Neuronal stem cell (in vitro differentiated cells): ENCODE measurements around the gene S100PBP.

Source experiments
- DNase-seq: peaks from one replicate; pipeline ENCODE4 v3.0.0-alpha.2; 2013; ENCODE audit warnings: low spot score
- H2AFZ ChIP-seq: one replicate; pipeline ENCODE4 v1.6.1; 2013; ENCODE audit warnings: mild to moderate bottlenecking, low read length, inconsistent platforms
- H2AK5ac ChIP-seq: 2 replicates; pipeline ENCODE4 v1.6.1; 2013; ENCODE audit warnings: low read depth, mild to moderate bottlenecking, inconsistent platforms, low read length, moderate library complexity, mixed read lengths
- H2BK120ac ChIP-seq: 2 replicates; pipeline ENCODE4 v1.6.1; 2013; ENCODE audit warnings: low read depth, mild to moderate bottlenecking, inconsistent platforms, low read length, moderate library complexity, mixed read lengths
- H2BK12ac ChIP-seq: one replicate; pipeline ENCODE4 v1.6.1; 2013; ENCODE audit warnings: low read length, inconsistent platforms
- H2BK15ac ChIP-seq: 2 replicates; pipeline ENCODE4 v1.6.1; 2013; ENCODE audit warnings: mild to moderate bottlenecking, low read length, inconsistent platforms, mixed read lengths
- H2BK5ac ChIP-seq: one replicate; pipeline ENCODE4 v1.6.1; 2013; ENCODE audit warnings: inconsistent platforms, mild to moderate bottlenecking, low read length, moderate library complexity
- H3K14ac ChIP-seq: one replicate; pipeline ENCODE4 v1.6.1; 2013; ENCODE audit warnings: low read length, inconsistent platforms
- H3K18ac ChIP-seq: 2 replicates; pipeline ENCODE4 v1.6.1; 2013; ENCODE audit warnings: low read length, inconsistent platforms
- H3K23ac ChIP-seq: 2 replicates; pipeline ENCODE4 v1.6.1; 2013; ENCODE audit warnings: low read depth, mild to moderate bottlenecking, mixed read lengths, low read length, inconsistent platforms; ENCODE audit not compliant: poor library complexity
- H3K27ac ChIP-seq: replicated peaks from 3 replicates; pipeline ENCODE4 v1.5.1; 2013; ENCODE audit warnings: low read length, inconsistent platforms
- H3K27me3 ChIP-seq, 3 experiments: 2 replicates each; pipeline ENCODE4 v1.6.1; 2013; ENCODE audit warnings: low read length in 3 of 3, mild to moderate bottlenecking in 2 of 3, inconsistent platforms in 1 of 3, low read depth in 1 of 3, mixed read lengths in 1 of 3, moderate library complexity in 1 of 3; ENCODE audit not compliant: control insufficient read depth in 3 of 3, insufficient read depth in 3 of 3
- H3K36me3 ChIP-seq, 2 donors: replicated peaks in 1 of 2; 2 replicates each; pipeline ENCODE4 v1.6.1; 2013; ENCODE audit warnings: low read length in 2 of 2; ENCODE audit not compliant: control insufficient read depth in 2 of 2, insufficient read depth in 2 of 2
- H3K4ac ChIP-seq: 2 replicates; pipeline ENCODE4 v1.6.1; 2013; ENCODE audit warnings: inconsistent platforms, mild to moderate bottlenecking, low read length, moderate library complexity
- H3K4me1 ChIP-seq, 2 donors: 1 replicate in 1 of 2; 2 replicates in 1 of 2; pipeline ENCODE4 v1.6.1; 2013; ENCODE audit warnings: low read length in 2 of 2, low read depth in 1 of 2; ENCODE audit not compliant: control insufficient read depth in 2 of 2, insufficient read depth in 1 of 2
- H3K4me2 ChIP-seq: one replicate; pipeline ENCODE4 v1.6.1; 2013; ENCODE audit warnings: mild to moderate bottlenecking, low read length, inconsistent platforms; ENCODE audit not compliant: insufficient read depth, poor library complexity, severe bottlenecking
- H3K4me3 ChIP-seq, 2 donors: 2 replicates each; pipeline ENCODE4 v1.5.1; 2013; ENCODE audit warnings: low read length in 2 of 2, mild to moderate bottlenecking in 2 of 2, inconsistent platforms in 1 of 2, moderate library complexity in 1 of 2
- H3K79me1 ChIP-seq: one replicate; pipeline ENCODE4 v1.6.1; 2013; ENCODE audit warnings: low read depth, mild to moderate bottlenecking, inconsistent platforms, low read length, moderate library complexity
- H3K9ac ChIP-seq: one replicate; pipeline ENCODE4 v1.6.1; 2013; ENCODE audit warnings: mild to moderate bottlenecking, low read depth, low read length, inconsistent platforms; ENCODE audit not compliant: poor library complexity
- H3K9me3 ChIP-seq, 2 donors: replicated peaks in 1 of 2; 2 replicates each; pipeline versions ENCODE3 to v1.6.1; 2013; ENCODE audit warnings: low read length in 2 of 2, mild to moderate bottlenecking in 2 of 2, inconsistent platforms in 1 of 2, low read depth in 1 of 2, mixed read lengths in 1 of 2, moderate library complexity in 1 of 2; ENCODE audit not compliant: control insufficient read depth in 2 of 2, insufficient read depth in 1 of 2
- H4K8ac ChIP-seq: one replicate; pipeline ENCODE4 v1.6.1; 2013; ENCODE audit warnings: low read depth, mild to moderate bottlenecking, inconsistent platforms, low read length, moderate library complexity
- H4K91ac ChIP-seq: one replicate; pipeline ENCODE4 v1.6.1; 2013; ENCODE audit warnings: low read length, low read depth, mild to moderate bottlenecking, inconsistent platforms; ENCODE audit not compliant: poor library complexity
- WGBS, 2 donors: extraction: QIAGEN DNeasy Blood & Tissue Kit; methylation state at CpG; one replicate each; pipeline ENCODE4 v1.1.7; 2013; ENCODE audit warnings: missing lambda C conversion rate in 2 of 2, mixed read lengths in 1 of 2; ENCODE audit not compliant: insufficient read length in 2 of 2, insufficient replicate concordance in 1 of 2; ENCODE audit errors: extremely low coverage in 2 of 2; 5-methylcytosine and 5-hydroxymethylcytosine counted together

S100PBP gene

DNA sequence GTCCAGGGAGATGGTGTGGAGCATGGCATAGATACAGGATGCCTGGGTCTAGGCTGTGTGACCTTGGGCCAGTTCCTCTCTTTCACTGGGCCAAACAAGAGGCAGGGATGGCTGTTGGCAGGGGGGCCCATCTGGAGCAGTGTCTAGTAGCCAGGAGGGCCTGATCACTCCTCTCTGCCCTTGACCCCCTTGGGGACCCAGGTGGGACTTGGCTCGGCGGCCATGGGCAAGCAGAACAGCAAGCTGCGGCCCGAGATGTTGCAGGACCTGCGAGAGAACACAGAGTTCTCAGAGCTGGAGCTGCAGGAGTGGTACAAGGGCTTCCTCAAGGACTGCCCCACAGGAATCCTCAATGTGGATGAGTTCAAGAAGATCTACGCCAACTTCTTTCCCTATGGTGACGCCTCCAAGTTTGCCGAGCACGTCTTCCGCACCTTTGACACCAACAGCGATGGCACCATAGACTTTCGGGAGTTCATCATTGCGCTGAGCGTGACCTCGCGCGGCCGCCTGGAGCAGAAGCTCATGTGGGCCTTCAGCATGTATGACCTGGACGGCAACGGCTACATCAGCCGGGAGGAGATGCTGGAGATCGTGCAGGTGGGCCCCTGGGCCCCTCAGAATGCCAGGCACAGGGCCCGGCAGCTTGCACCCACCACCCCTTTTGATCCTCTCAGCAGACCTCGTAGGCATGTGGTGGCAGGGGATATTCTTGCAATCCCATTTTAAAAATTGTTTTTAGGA is 71.4 kb downstream of the S100PBP start:
- no peak overlapping the region for H3K27ac ChIP-seq
- no peak overlapping the region for H2BK15ac ChIP-seq
- H3K9ac ChIP-seq = peak overlapping the region; percentile 12
- H3K4me2 ChIP-seq = no peak overlapping the region
- no peak overlapping the region for H2BK120ac ChIP-seq
- H4K8ac ChIP-seq = no peak overlapping the region
- no CpG with 5 or more reads among the region's 24 CpGs for WGBS, 2 donors
- no peak overlapping the region for H3K14ac ChIP-seq
- no peak overlapping the region for H2AFZ ChIP-seq
- no peak overlapping the region for H4K91ac ChIP-seq
- no peak for DNase-seq
- H3K4me1 ChIP-seq = peaks cover 4 to 7% of the 10 kb centered on the region in 2 donors
- H2BK12ac ChIP-seq = no peak overlapping the region
- no peak overlapping the region for H3K4me3 ChIP-seq
- H3K23ac ChIP-seq = peak overlapping the region; percentile 35
- H3K79me1 ChIP-seq = peaks cover 7% of the 10 kb centered on the region
- H3K9me3 ChIP-seq = peaks cover 0 to 6% of the 10 kb centered on the region in 2 donors
- no peak overlapping the region for H3K18ac ChIP-seq
- H3K4ac ChIP-seq = no peak overlapping the region
- no peak overlapping the region for H2AK5ac ChIP-seq
- no peak overlapping the region for H2BK5ac ChIP-seq
- H3K36me3 ChIP-seq = no peaks in the 10 kb centered on the region
- peaks cover 0 to 61% (median 30%) of the 10 kb centered on the region in 3 experiments for H3K27me3 ChIP-seq

DNA sequence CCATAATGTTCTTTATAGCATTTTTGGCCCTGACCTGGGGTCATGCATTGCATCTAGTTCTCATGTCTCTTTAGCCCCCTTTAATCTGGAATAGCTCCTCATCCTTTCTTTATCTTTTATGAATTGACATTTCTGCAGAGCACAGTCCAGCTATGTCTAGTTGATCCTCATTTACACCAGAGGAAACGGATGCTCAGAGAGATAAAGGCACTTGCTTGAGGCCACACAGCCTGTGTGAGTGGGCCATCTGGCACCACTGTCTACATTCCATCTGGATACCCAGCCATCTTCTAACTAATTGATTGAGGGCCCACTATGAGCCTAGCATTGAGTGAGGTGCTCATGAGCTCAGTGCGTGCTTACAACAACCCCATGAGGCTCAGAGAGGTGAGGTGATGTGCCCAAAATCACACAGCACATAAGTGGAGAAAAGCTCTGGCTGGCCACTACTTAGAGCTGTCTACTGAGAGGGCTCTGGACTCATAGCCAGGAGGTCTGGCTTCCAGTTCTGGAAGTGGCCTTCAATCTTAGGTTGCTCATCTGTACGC is 72.4 kb downstream of the S100PBP start:
- WGBS, 2 donors = no CpG with 5 or more reads among the region's 3 CpGs
- Histone ChIP-seq H2BK120ac (no peak overlapping the region), H3K23ac (no peak overlapping the region), H2AFZ (no peak overlapping the region), H2BK15ac (no peak overlapping the region), H3K79me1 (peaks cover 7% of the 10 kb centered on the region), H3K27ac (no peak overlapping the region), H3K14ac (no peak overlapping the region), H3K9me3 (peaks cover 0 to 6% of the 10 kb centered on the region in 2 donors), H4K91ac (no peak overlapping the region), H4K8ac (no peak overlapping the region), H3K18ac (no peak overlapping the region), H2AK5ac (no peak overlapping the region), H3K27me3 (peaks cover 0 to 54% (median 27%) of the 10 kb centered on the region in 3 experiments), H3K4me3 (no peak overlapping the region), H3K4me2 (no peak overlapping the region), H3K9ac (no peak overlapping the region), H3K4ac (no peak overlapping the region), H2BK5ac (no peak overlapping the region), H2BK12ac (no peak overlapping the region), H3K36me3 (no peaks in the 10 kb centered on the region), H3K4me1 (peaks cover 10 to 11% of the 10 kb centered on the region in 2 donors)
- DNase-seq = no peak

DNA sequence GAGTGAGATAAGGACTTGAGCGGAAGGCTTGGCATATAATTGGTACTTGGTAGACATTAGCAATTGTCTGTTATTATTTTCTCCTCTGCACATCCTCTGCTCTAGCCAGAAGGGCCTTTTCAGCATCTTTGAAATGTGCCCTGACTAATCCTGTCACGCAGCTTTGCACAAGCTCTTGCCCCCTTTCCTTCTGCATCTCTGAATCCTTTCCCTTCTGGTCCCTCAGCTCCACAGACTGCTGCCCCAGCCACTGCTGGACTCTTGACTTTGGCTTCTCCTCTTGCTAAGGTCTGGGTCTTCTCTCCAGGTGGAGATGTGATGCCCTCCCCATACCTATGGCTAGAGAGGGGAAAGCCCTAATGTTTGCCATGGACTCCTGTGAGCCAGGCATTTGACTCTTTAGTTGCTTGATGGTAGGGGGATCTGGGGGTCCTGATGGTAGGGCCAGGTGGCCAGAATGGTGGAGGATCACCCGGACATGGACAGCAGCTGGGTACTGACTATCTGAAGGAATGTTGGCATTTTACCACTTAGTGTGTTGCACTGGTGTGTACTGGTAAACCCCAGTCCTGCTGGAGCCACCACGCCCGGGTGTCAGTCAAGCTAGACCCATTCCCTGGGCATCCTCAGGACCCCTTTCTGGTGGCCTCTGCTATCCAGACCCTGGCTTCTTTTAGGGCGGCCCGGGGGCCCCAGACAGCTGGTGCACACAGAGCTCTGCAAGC is 73.2 kb downstream of the S100PBP start:
- no peak overlapping the region for H3K4me2 ChIP-seq
- H3K4ac ChIP-seq = no peak overlapping the region
- no peak overlapping the region for H3K27ac ChIP-seq
- H3K4me1 ChIP-seq = peaks cover 11 to 14% of the 10 kb centered on the region in 2 donors
- no peak overlapping the region for H4K8ac ChIP-seq
- H3K27me3 ChIP-seq = peaks cover 0 to 54% (median 19%) of the 10 kb centered on the region in 3 experiments
- peaks cover 0 to 6% of the 10 kb centered on the region in 2 donors for H3K9me3 ChIP-seq
- peaks cover 10% of the 10 kb centered on the region for H3K79me1 ChIP-seq
- H3K36me3 ChIP-seq = no peaks in the 10 kb centered on the region
- no CpG with 5 or more reads among the region's 7 CpGs for WGBS, 2 donors
- H3K18ac ChIP-seq = no peak overlapping the region
- no peak for DNase-seq
- no peak overlapping the region for H3K14ac ChIP-seq
- H3K9ac ChIP-seq = no peak overlapping the region
- no peak overlapping the region for H2AFZ ChIP-seq
- H2BK120ac ChIP-seq = no peak overlapping the region
- H2AK5ac ChIP-seq = no peak overlapping the region
- H2BK15ac ChIP-seq = no peak overlapping the region
- no peak overlapping the region for H3K4me3 ChIP-seq
- no peak overlapping the region for H4K91ac ChIP-seq
- no peak overlapping the region for H2BK12ac ChIP-seq
- no peak overlapping the region for H2BK5ac ChIP-seq
- H3K23ac ChIP-seq = no peak overlapping the region

DNA sequence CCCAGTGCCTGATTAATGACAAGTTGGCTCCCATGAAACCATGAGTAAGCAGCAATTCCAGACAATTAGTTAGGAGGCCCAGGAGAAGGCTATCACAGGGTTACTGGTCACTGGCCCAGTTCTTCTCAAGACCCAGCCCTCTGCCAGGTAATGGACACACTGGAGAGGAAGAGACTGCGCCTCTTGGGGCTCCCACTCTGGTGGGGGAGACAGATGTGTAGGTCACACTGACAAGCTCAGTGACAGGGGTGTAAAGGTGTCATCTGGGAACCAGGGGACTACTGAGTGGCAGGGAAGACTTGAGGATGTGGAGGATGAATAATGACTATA is 73.8 kb downstream of the S100PBP start:
- no peak overlapping the region for H2AK5ac ChIP-seq
- no peak overlapping the region for H4K91ac ChIP-seq
- WGBS, 2 donors = no CpG with 5 or more reads among the region's 1 CpG
- no peak overlapping the region for H3K9ac ChIP-seq
- H3K36me3 ChIP-seq = no peaks in the 10 kb centered on the region
- H3K4ac ChIP-seq = no peak overlapping the region
- H3K4me3 ChIP-seq = no peak overlapping the region
- peaks cover 11 to 12% of the 10 kb centered on the region in 2 donors for H3K4me1 ChIP-seq
- no peak overlapping the region for H3K18ac ChIP-seq
- H2BK5ac ChIP-seq = no peak overlapping the region
- H4K8ac ChIP-seq = no peak overlapping the region
- DNase-seq = no peak
- H3K14ac ChIP-seq = no peak overlapping the region
- no peak overlapping the region for H2BK12ac ChIP-seq
- no peak overlapping the region for H2AFZ ChIP-seq
- peaks cover 10% of the 10 kb centered on the region for H3K79me1 ChIP-seq
- no peak overlapping the region for H3K27ac ChIP-seq
- H3K23ac ChIP-seq = no peak overlapping the region
- H2BK120ac ChIP-seq = no peak overlapping the region
- H3K9me3 ChIP-seq = peaks cover 0 to 6% of the 10 kb centered on the region in 2 donors
- peaks cover 0 to 55% (median 14%) of the 10 kb centered on the region in 3 experiments for H3K27me3 ChIP-seq
- no peak overlapping the region for H2BK15ac ChIP-seq
- no peak overlapping the region for H3K4me2 ChIP-seq
